Activated T-cell treated with anti-CD3 and anti-CD28 coated beads for 24 hours (primary cell): ENCODE data around the gene PPP6R1.

Source experiments
- DNase-seq: peaks from one replicate; pipeline ENCODE4 v3.0.0-alpha.2; 2020; ENCODE audit warnings: low read depth

Gene PPP6R1

DNA sequence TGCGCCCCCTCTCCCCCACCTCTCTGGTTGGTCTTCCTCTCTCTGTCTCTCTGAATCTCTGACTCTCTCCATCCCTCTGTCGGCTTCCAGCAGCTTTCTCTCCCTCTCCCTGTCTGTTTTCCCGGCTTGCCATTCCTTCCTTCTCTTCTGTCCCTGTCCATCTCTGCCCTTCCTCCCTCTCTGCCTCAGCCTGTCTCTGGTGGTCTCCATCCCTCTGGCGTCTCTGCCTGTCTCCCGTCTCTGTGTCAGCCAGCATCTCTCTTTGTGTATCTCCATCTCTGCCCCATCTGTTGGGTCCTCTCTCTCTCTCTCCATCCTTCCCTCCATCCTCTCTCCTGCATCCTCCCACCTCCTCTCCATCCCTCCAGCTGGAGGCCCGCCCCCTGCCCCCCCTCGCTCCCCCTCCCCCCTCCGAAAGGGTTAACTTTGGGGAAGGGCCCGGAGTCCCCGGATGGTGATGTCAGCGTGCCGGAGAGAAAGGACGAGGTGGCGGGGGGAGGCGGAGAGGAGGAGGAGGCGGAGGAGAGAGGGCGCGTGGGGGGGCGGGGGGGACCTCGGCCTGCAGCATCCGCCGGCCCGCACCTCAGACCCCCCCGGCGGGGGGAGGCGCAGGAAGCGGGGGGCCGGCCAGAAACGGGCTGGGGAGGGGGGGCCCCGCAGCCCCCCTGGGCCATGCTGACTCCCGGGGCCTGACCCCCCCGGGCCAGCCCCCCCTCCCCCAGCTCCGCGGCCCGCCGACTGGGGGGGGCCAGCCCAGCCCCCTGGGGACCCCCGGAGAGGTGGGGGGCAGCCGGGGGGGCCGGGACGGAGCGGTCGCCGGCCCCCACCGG lies 24.9 kb upstream of the PPP6R1 start, which contains the start of gene BRSK1:
Gene BRSK1, plus strand, starts transcription at position 450 of the 830 bp plus-strand sequence. CDS start 446 bp downstream, outside the sequence.
- DNase-seq, result peak; percentile 26

DNA sequence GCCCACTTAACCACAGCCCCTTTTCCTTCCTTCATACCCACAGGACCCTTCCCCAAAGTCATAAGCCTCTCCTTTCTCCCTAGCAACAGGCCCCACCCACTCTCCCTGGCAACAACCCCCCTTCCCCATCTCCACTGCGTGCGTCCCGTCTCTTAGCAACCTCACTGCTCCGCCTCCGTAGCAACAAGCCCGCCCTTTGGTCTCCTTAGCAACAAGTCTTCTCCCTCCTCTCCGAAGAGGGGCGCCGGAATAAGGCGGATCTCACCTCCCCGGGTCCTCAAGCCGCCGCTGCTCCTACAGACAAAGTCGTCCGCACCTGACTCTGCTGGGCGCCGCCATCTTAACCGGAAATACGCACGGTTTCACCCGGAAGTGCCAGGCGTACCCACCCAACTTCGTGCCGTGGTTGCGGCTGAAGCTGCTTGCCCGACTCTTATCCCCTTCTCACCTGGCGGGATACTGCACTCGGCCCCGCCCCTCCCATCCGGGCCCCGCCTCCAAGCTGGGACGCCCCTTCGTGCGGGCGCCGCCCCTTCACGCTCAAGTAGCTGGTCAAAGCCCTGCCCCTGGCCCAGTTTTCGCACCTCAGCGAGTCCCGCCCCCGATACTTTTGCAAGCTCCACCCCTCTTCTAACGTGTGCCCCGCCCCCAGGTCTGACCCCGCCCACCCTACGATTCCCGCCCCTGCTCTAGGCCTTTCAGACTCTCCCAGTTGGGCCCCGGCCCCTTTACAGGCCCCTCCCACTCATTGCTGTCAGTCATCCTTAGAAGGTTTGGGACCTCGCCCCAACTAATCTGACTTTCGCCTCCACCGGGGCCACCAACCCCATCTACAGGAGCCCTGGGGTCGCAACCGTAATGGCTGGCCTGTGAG lies 21.2 kb upstream of the PPP6R1 start, which contains the start of gene HSPBP1:
Gene HSPBP1, minus strand, starts transcription at position 341 of the 874 bp plus-strand sequence. CDS start 502 bp downstream, outside the sequence.
- peak; percentile 94 for DNase-seq

GRCh38 chr19:55279340-55279739 lies 20.5 kb upstream of the PPP6R1 start:
- no peak for DNase-seq

DNA sequence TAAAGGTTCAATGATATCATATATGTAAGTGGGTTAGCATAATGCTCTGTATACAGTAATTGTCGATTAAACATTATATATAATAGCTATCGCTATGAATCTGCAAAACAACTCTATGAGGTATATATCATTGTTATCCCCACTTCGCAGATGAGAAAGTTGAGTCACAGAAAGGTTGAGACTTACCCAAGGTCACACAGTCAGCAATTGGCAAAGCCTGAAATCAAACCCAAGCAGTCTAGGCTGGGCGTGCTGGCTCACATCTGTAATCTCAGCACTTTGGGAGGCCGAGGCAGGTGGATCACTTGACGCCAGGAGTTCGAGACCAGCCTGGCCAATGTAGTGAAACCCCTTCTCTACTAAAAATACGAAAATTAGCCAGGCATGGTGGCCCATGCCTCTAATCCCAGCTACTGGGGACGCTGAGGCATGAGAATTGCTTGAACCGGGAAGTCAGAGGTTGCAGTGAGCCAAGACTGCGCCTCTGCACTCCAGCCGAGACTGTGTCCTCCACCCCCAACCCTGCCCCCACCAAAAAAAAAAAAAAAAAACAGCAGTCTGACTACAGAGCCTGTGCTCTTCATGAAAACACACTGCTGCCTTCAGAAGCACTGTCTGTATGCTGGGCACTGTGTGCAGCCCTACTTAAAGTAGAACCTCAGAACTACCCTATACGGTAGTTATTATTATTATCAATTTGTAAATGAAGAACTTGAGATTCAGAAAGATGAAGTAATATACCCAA lies 19.7 kb upstream of the PPP6R1 start:
- DNase-seq, result no peak

GRCh38 chr19:55277494-55277893 lies 18.7 kb upstream of the PPP6R1 start:
- DNase-seq, result no peak

DNA sequence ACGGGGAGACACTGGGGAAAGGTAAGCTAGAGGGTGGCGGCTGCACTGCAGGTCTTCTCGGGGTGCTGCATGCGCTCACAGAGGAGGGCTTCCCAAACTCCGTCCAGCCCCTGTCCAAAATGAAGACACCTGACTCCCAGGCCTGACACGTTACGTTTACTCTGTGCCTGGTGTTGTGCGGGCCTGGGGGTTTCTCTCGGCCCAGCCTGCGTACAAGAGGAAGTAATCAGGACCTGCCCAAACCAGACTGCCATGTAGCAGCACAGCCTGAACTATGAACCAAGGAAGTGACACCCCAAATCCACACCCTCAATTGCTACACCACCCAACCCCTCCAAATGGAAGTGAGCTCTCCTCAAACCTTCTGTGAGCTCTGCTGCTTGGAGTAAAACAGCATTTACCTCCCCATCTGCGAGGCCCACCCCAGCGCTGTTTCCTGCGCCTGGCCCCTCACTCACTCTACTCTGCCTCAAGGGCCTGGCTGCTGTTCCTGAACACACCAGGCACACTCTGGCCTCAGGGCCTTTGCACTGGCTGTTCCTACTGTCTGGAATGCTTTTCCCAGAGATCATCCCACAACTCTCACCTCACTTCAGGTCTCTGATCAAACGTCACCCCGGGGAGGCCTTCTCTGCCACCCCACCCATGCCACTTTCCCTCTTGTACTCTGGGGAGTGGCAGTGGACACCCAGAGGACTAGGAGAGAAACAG lies 18.1 kb upstream of the PPP6R1 start:
- DNase-seq, result no peak

DNA sequence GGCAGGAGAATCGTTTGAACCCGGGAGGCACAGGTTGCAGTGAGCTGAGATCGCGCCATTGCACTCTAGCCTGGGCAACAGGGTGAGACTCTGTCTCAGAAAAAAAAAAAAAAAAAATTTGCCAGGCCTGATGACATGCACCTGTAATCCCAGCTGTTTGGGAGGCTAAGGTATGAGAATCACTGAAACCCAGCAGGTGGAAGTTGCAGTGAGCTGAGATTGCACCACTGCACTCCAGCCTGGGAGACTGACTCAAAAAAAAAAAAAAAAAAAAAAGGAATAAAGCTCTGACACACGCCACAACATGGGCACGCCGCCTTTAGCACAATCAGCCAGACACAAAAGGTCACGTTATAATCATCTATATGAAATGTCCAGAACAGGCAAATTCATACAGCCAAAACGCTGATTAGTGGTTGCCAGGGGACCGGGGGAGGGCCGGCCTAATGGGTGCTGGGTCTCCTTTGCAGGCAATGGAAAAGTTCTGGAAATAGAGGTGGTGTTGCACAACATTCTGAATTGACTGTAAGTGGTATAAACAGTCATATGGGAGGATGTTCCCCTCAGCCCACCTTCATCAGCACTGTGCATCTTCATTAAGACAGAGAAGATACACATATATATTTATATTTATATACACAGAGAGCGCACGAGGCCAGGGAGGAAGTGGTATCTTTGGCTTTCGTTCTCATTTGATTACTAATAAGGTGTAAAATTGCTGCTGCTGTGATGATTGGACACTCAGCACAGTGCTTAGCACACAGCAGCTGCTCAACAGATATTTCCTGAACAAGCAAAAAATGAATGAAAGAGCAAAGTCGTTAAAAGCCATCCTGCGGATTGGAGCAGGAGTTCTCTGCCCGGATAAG lies 17.3 kb upstream of the PPP6R1 start:
- DNase-seq, result no peak

- no peak for DNase-seq
Measured at GRCh38 chr19:55273978-55274707, 15.3 kb upstream of the PPP6R1 start.

- no peak for DNase-seq
Measured at GRCh38 chr19:55272142-55272541, 13.3 kb upstream of the PPP6R1 start.

DNA sequence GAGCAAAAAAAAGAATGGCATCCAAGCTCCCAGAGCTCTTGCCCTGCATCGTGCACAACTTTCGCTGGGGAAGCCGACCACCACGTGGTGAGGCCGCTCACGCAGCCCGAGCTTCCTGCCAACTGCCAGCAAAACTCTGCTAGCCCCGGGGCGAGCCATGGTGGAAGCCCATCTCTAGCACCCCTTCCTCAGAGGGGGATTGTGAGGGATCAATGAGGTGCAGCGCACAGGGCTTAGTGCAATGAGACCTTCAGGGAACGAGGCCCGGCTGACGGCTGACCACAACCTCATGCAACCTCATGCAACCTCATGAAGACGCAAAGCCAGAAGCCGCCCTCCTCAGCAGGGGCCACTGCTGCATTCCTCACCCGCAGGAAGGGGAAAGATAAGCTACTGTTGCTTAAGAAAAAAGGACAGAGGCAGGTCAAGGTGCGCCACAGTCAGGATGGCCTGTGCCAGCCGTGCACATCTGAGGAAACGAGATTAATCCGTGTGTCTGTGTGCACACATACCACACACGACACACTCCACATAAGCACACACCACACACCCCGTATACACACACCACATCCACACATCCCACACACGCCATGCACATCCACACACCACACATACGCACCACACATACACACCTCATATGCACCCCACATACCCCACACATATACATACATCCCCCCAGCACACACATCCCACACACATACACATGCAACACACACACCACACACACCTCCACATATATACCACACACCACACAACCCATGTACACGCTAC lies 11.5 kb upstream of the PPP6R1 start:
- no peak for DNase-seq

- DNase-seq, result no peak
Measured at GRCh38 chr19:55269299-55269698, 10.5 kb upstream of the PPP6R1 start.

GRCh38 chr19:55266840-55267239 lies 8.0 kb upstream of the PPP6R1 start:
- DNase-seq, result no peak

GRCh38 chr19:55266404-55266803 lies 7.6 kb upstream of the PPP6R1 start:
- DNase-seq, result no peak

DNA sequence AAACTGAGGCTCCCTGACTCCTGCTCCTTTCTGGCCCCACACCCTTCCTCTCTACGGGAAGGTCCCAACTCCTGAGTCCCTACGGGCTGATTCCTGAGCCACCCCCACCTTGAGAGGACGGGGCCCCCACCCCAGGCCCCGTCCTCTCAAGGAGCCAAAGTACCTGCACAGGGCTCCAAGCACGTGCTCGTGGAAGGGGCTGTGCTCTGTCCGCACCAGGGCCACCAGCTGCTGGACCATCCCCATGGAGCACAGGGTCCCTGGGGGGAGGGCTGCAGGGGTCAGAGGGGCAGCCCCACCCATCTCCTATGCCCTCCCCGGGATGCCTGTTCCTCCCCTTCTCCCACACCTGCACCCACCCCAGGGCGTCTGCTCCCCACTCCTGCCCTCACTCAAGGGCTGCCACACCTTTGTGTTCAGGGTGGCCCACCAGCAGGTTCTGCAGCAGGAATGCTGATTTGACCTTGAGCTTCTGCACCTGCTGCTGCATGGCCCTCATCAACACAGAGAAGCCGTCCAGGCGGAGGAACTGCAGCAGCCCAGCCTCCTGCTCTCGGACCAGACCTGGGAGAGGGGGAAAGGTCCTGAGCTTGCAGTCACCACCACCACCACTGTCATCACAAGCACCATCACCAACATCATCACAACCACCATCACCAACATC lies 7.0 kb upstream of the PPP6R1 start:
- no peak for DNase-seq

GRCh38 chr19:55265173-55265572 lies 6.4 kb upstream of the PPP6R1 start:
- no peak for DNase-seq

DNA sequence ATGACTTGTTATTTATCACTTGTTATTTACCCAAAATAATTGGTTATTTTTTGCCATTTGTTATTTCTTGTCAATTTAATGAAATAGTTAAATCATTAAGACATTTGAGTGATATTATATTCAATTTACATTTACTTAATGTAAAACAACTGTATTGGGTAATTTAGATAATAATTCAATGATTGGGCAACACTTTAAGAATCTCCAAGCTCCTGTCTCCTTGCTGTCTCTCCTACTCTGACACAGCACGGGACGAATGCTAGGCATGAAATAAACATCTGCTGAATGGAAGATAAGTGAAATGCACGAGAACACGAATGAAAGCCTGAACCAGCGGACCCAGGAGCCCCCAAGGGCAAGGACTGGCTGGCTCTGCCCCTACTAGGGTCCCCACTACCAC lies 5.7 kb upstream of the PPP6R1 start:
- no peak for DNase-seq

DNA sequence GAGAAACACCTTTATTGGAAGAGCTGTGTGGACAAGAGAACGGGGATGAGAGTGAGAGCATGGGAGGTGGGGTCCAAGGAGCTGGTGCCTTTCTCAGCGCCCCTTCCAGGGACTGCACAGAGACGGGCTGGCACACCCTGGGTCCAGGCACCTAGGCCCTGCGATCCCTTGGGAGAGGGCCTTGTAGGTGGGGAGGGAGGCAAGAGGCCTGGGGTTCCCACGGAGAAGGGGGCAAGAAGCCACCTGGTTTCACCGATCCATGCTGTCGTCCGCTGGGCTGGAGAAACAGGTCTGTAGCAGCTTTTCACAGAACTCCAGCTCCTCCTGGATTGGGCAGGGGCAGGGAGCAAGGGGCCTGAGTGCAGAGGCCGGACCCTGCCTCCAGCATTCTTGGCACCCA lies 3.5 kb upstream of the PPP6R1 start:
- no peak for DNase-seq

GRCh38 chr19:55261671-55262126 lies 2.9 kb upstream of the PPP6R1 start:
- DNase-seq, result no peak
